HG02938 (cell line): ENCODE measurements around the gene RASAL2.
A peak's percentile ranks its signal among the peaks of the same experiment; 100 is the strongest.

Source experiments
- ATAC-seq: cut with Tn5 transposase; IDR thresholded peaks from one replicate; pipeline ENCODE4 v1.9.1; 2021; ENCODE audit warnings: mild to moderate bottlenecking, moderate library complexity; ENCODE audit not compliant: unreplicated experiment

RASAL2 gene

DNA sequence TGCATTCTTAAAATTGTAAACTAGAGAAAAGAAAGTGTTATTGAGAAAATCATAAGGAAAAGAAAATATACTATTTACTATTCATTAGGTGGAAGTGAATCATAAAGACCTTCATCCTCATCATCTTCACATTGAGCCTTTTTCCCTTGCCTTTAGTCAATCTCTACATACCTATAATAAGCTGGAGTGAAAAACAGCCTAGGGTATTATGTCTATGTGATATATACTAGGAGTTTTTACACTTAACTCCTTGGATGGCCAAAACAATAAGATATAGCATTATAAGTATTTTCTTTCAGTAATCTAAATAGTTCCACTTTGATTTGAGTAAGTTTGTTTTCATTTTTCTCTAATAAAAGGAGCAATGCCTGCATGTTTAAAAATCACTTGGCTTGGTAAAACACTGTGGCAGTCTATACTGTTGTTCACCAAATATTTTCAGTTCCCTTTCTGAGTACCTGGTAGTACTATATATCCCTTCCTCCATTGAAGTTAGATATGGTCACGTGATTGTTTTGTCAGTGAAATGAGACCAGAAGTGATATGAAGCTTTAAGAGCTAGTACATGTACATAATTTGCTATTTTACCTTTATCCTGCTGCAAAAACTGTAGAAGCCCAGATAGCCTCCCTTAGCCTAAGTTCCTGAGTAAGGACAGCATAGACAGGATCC is 324.5 kb downstream of the RASAL2 start:
- ATAC-seq: peak; percentile 91

DNA sequence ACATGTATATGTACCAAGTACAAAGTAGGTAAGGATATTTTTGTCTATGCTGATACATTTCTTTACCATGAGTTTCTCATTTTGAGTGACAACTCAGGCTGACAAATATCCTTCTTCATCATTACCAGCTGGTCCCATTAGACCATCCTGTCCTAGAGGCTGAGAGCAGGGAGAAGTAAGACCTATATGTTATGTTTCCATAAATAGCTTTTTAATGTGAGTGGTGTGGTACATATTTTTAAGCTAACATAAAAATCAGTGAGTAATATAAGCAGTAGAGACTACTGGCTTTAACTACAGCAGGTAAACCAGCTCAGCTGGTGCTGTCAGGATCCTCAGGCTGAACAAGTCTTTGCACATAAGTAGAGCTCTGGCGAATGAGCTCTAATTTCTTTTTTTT is 340.5 kb downstream of the RASAL2 start:
- ATAC-seq: no peak

DNA sequence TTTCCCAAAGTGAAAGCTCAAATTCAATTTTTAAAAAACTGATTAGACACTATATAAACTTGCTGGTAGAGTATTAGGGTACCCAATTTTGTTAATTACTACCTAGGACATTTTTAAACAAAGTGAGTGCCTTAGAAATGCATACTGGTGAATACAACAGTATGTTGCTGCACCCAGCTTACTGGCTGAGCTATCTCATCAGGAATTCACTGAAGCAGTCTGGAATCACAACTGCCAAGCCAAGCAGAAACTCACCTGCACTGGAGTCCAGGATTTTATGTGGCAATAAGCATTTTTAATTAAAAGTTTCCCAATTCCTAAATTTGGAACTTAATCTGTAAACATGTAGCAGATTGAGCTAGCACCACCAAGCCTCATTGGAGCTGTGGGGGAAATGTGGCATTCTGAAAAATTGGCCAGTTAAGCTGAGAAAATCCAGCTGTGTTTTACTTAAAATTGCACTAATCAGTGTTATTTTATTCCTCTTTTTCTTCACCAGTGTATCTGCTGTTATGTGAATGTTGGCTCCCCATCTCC is 341.1 kb downstream of the RASAL2 start:
- no peak for ATAC-seq

DNA sequence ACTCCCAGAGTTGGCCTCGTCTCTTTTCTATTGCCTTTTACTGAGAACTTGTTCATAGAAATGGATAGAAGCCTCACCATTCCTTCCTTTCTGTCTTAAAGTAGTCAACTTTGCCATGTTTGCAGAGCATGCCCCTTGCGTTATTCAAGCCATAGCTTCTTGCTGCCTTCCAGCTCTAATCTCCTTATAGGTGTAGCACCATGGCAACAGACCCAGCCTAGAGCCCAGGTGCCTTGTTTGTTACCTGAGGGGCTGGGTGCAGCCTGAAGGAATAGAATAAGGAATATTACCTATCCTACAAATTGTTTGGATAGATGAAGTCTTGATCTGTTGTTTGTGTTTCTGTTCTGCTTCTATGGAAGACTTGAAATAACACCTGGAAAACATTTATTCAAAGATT is 343.0 kb downstream of the RASAL2 start:
- ATAC-seq: no peak

DNA sequence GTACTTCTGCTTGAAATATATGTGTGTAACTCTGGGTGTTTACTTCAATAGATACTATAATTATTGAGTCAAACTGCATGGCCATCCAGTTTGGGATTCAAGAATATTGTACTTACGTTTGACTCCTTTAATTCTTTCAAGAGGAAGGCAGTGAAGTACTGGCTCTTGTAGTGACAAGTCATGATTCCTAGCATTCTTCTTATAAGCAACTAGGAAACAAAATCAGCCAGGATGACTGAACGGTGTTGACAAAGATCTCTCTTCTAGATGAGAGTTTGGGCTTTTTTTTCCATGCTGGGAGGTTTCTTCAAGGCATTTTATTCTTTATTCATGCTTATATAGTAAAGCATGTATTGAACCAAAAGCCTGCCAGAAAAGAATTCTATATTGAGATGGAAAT is 344.5 kb downstream of the RASAL2 start:
- no peak for ATAC-seq

DNA sequence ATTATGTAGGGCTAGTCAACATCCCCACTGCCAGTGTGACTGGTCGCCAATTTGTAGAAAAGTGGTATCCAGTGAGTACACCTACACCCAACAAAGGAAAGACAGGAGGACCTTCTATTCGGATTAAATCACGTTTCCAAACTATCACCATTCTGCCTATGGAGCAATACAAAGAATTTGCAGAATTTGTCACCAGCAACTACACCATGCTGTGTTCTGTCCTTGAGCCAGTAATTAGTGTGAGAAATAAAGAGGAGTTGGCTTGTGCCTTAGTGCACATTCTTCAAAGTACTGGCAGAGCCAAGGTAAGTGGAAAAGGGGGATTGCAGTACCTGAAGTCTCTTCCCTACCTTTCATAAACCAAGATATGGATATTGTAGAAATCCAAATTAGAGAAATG is 349.0 kb downstream of the RASAL2 start:
- no peak for ATAC-seq

DNA sequence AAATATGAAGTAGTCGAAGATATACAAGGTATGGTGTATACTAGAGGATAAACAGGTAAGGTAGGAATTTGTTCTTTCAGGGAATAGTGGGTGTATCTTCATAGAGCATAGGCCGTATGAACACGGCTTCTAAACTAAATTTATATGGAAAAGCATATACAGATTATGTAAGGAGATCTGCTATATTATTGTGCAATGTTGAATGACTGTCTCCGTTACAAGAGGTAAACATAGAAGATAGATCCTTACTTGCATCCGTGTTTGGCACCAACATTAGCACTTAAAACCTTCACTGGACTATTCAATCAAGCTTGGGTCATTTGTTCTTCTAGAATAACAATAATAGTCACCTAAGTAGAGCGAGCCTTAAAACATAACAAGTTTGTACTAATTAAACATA is 357.0 kb downstream of the RASAL2 start:
- no peak for ATAC-seq

DNA sequence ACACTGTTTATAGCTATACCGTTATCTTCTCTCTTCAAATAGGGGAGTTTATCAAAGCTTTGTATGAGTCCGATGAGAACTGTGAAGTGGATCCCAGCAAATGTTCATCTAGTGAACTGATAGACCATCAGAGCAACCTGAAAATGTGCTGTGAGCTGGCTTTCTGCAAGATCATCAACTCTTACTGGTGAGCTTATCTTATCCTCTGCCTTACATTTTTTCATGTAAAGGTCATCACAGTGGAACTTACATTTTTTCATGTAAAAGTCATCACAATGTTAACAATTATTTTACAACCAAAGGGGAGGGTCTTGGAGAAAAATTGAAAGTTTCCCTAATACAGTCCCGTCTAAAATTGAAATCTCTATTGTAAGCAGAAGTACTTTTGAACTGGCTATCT is 357.6 kb downstream of the RASAL2 start:
- ATAC-seq: no peak

DNA sequence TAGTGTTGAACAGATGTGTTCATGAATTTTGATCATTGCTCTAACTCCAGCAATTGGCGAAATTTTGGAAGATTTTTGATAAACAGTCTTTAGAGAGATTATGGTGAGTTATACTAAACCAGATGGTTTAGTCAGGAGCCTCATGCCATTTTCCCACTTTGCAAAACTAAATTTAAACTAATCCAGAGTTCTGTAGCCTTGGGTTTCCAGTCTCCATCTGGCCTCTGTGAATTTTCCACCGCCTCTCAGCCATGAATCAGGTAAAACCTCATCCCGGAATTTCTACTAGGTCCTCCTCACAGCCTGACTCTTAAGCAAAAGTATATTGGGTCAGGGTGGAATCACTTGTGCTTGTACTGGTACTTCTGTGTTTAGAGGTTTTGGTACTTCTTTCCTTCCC is 358.1 kb downstream of the RASAL2 start:
- ATAC-seq: no peak

DNA sequence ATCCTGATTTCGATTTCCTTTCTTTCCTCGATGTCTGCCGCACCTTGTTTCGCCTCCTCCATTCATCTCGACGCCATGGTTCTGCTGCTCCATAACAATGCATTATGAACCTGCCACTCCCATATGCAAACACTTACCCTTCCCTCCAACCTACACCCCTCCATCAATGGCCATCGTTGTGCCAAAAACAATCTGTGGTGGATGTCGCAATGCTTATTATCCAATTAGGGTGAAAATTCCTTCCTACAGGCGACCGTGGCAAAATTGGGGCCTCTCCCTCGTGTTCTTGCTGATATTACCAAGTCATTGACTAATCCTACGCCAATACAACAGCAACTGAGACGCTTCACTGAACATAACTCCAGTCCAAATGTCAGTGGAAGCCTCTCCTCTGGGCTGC is 362.6 kb downstream of the RASAL2 start:
- no peak for ATAC-seq

DNA sequence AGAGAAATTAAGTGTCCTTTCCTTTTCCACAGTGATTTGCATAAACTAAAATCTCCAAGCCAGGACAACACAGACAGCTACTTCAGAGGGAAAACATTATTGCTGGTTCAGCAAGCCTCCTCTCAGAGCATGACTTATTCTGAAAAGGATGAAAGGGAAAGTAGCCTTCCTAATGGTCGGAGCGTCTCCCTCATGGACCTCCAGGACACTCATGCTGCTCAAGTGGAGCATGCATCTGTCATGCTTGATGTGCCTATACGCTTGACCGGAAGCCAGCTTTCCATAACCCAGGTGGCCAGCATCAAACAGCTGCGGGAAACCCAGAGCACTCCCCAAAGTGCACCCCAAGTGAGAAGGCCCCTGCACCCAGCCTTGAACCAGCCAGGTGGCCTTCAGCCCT is 363.7 kb downstream of the RASAL2 start:
- no peak for ATAC-seq

DNA sequence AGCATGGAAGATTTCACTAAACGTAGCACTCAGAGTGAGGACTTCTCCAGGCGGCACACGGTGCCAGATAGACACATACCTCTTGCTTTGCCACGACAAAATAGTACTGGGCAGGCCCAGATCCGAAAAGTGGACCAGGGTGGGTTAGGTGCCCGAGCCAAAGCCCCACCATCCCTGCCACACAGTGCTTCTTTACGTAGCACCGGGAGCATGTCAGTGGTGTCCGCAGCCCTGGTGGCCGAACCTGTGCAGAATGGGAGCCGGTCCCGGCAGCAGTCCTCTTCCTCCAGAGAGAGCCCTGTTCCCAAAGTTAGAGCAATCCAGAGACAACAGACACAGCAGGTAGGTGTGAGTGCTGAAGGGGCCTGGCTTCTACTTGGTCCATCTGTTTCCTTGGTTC is 364.3 kb downstream of the RASAL2 start:
- no peak for ATAC-seq

DNA sequence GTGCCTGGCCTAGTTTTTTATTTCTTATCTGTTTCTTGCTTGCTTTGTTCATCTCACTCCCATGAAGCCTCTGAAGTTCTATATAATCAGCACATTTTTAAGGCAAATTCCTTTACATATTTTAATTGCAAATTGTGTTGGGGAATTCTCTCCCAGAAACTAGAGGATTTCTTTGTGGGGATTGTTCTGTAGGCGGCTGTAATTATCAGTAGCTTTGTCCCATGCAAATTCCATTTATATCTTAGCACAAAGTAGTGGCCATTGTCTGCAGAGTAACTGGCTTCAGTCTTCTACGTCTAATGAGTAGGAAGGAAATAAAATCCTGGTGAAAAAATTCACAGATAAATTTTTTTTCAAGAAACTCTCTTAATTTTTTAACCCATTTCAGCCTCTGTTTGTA is 367.2 kb downstream of the RASAL2 start:
- no peak for ATAC-seq

DNA sequence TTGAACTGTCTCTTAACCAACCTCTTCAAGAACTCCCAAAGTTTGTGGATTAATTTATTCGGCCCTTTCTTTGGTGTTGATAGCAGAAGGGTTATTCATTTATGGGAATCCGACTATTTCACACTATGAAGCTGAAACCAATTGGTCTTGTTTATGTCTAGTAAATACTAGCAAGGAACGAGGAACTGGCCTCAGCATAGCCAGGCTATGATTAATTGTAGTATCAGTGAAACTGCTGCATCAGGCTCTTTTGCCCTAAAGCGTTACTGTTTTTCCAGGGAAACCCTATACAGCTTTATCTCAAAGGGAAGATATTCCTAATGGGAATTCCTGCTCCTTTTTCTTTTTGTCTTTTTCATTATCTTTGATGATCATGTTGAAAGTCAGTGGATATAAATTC is 367.8 kb downstream of the RASAL2 start:
- no peak for ATAC-seq

DNA sequence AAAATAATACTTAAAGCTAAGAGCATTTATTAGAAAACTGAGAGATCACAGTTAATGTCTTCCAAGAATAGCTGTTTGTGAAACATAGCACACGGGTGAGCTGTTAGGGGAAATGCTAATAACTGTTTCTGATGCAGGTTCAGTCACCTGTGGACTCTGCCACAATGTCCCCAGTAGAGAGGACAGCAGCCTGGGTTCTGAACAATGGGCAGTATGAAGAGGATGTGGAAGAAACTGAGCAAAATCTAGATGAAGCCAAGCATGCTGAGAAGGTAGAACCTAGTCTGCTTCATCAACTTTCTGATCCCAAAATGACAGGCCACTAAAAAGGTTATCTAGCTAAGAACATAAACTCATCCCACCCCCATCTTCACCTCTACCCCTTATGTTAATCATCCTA is 370.2 kb downstream of the RASAL2 start:
- no peak for ATAC-seq

DNA sequence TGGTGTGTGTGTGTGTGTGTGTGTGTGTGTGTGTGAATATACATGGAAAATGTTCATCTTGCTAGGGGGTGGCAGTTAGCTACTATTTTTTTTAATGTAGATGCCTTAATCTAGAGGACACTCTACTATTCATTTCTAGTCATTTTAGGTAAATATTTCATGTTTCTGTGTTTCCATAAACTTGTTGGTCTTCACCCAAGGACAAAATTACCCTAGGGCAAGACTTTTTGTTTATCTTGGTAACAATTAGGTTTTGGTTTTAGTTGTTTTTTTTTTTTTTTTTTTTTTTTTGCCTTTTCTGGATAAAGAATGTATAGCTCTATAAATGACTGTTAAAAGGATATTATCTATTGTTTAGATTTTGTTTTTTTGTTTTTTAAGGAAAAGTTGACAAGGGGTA is 370.7 kb downstream of the RASAL2 start:
- ATAC-seq: no peak

DNA sequence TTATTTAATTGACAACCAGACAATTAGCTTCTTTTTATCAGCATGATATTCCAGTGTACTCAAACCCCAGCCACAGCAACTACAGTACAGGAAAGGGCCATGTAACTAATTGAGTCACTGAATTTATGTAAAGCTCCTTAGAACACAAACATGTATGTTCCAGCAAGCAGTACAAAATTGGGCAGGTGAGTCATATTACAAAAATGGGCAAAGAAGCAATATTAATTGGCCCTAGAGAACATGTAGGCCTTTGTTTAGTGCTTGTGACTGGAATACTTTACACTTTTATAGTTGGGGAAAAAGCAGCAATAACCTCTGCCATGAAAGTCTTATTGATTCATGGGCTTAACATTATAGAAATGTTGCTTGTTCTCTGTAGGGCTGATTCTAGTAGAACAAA is 371.1 kb downstream of the RASAL2 start:
- ATAC-seq: no peak

DNA sequence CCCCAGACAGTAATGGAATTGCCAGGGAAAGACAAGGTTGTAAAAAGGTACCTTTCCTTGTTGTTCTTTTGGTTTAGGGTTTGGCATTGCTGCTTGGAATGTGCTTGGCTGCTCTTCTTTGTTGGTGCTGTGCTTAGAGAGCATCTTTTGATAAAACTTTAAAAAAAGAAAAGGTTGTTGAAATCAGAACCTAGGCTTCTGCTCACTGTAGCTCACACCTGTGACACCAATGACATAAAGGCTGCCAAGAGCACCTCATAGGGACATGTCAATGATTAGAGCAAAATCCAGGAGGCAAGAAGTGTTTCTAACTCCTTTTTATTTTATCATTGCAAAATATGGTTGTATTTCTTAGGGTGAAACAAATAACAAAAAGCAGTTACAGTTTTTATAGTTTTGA is 373.9 kb downstream of the RASAL2 start:
- ATAC-seq: no peak

DNA sequence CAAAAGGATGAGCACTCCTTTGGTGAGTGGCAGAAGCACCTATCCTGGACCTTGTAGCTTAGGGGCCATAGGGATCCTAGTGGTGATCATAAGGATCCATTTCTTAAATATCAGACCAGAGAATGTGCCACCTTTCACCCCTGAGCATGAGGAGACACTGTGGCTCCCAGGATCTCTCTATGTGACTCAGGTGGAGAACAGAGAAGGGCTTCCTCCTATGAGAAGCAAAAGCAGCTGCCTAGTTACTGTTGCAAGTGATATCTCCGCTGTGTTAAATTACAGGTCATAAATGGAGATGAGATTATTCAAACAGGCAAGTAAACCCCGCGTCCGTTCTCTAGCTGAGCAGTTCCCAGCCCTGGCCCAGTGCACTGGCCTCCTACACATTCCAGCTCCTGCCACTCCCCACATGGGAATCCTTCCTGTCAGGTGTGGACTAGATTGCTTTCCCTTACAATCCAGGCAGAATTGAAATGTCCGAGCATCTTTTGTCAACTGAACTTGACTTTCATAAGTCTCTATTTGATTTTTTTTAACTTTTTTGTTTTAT is 376.6 kb downstream of the RASAL2 start:
- no peak for ATAC-seq

DNA sequence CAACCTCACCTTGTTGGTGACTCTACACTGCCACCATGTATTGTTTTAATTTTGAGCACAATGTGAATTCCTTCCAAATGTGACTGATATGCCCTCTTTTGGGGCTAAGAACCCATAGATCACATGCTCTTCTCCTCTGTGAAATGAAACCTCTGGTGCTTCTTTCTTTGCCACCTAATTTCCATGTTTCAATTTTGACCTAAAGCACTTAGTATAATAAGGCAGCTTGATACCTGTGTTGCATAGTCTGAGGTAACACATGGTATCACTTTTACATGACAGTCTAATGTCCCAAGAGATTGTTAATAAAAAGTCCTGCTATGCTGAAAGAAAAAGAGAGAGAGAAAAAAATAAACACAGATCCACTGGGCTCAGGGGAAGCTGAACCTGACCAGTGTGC is 378.6 kb downstream of the RASAL2 start:
- no peak for ATAC-seq

DNA sequence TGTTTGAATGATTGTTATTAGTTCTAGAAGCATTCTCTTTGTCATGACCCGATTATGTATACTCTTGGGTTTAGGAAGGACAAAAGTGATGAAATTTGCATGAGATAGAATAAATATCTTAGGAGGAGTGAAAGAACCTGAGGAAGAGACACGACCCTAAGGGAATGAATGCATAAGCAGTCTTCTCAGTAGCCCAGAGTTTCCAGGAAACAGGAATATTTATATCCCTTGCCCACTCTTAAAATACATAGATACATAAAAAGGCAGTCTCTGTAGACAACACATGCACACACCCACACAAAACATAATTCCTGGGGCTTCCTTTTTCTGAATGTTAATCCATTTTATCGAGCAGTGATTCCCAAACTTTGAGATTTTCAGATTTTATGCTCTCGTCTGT is 383.5 kb downstream of the RASAL2 start:
- no peak for ATAC-seq

DNA sequence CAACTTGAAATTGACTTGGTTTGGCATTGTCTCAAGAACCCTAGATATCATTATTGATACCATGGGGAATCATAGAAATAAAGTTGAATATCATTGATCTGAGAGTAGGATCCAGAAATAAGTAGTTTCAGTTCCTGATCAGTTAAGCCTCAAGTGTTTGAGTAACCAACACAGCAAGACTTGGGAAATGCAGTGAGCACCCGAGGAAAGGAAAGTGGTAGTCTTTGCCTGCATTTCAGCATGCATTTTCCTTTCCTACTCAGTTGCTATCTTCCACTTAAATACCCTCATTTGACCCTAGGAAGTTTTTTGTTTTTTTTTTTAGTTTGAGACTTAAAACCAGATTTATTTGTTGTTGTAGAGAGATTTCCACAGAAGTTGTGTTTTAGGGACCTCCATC is 383.9 kb downstream of the RASAL2 start:
- no peak for ATAC-seq
